ENCODE measurements around the gene TXNIP.

GRCh38 chr1:146029117-146029516 is 32.7 kb upstream of the TXNIP start:
- no peak for TF ChIP-seq RAD21 (IDR thresholded peaks at IDR 0.05; ENCODE audit: low read length)
- no peak for TF ChIP-seq CTCF (IDR thresholded peaks at IDR 0.05)
- no peak for TF ChIP-seq SMC3 (IDR thresholded peaks at IDR 0.05; ENCODE audit: low read depth, low read length)
- TF ChIP-seq MAX (IDR thresholded peaks at IDR 0.05; ENCODE audit: low read depth), result no peak
- no peak for TF ChIP-seq JUND (IDR thresholded peaks at IDR 0.05)
- TF ChIP-seq EP300 (IDR thresholded peaks at IDR 0.05; ENCODE audit: borderline replicate concordance in 1 of 2, low read depth in 1 of 2, low read length in 1 of 2), result no peak
- no peak for TF ChIP-seq PBX3 (IDR thresholded peaks at IDR 0.05)
- TF ChIP-seq POLR2AphosphoS5 (IDR thresholded peaks at IDR 0.05; ENCODE audit: low read depth, low read length), result no peak
- TF ChIP-seq TEAD4 (IDR thresholded peaks at IDR 0.05; ENCODE audit: borderline replicate concordance, insufficient read depth), result no peak
- TF ChIP-seq EZH2phosphoT487 (IDR thresholded peaks at IDR 0.05; ENCODE audit: borderline replicate concordance, low read depth), result no peak
- no peak for TF ChIP-seq IRF3 (IDR thresholded peaks at IDR 0.05; ENCODE audit: low read depth, low read length)
- no peak for TF ChIP-seq MXI1 (IDR thresholded peaks at IDR 0.05; ENCODE audit: low read depth, low read length)
- no peak for TF ChIP-seq FOSL2 (IDR thresholded peaks at IDR 0.05; ENCODE audit: borderline replicate concordance, low read depth)
